SK-N-SH treated with all-trans-retinoic acid at 6 μM for 48 hours (cell line): Measurements from ENCODE around the gene PPP1R14B.

Experiments
- ATAC-seq: fragments of 200-7000 bp; cut with Tn5 transposase; 3 replicates; pipeline ENCODE4 v1.9.1; 2020; ENCODE audit warnings: mild to moderate bottlenecking, moderate library complexity
- ARNTL ChIP-seq: fragments of 450-650 bp; formaldehyde crosslinking; IDR thresholded peaks from 2 replicates; pipeline ENCODE4 v1.5.0; 2020; ENCODE audit warnings: low read depth, mild to moderate bottlenecking, moderate library complexity, borderline replicate concordance
- BACH2 ChIP-seq: fragments of 250-450 bp; sonication (Bioruptor Pico); IDR thresholded peaks from 2 replicates; pipeline ENCODE4 v1.9.0; 2021; ENCODE audit warnings: mild to moderate bottlenecking, borderline replicate concordance
- CSDC2 ChIP-seq: fragments of 250-450 bp; sonication (Bioruptor Pico); IDR thresholded peaks from 2 replicates; pipeline ENCODE4 v1.5.0; 2020; ENCODE audit warnings: mild to moderate bottlenecking, moderate library complexity
- ESRRG ChIP-seq: fragments of 250-450 bp; sonication (Bioruptor Pico); IDR thresholded peaks from 2 replicates; pipeline ENCODE4 v1.6.1; 2021; ENCODE audit warnings: mild to moderate bottlenecking
- GLIS3 ChIP-seq: fragments of 250-450 bp; sonication (Bioruptor Pico); IDR thresholded peaks from 2 replicates; pipeline ENCODE4 v1.5.0; 2020; ENCODE audit warnings: mild to moderate bottlenecking, moderate library complexity
- ISL1 ChIP-seq: fragments of 250-450 bp; sonication (Bioruptor Pico); IDR thresholded peaks from 2 replicates; pipeline ENCODE4 v2.1.2; 2022; ENCODE audit warnings: mild to moderate bottlenecking, moderate library complexity
- PPARA ChIP-seq: fragments of 250-450 bp; sonication (Bioruptor Pico); IDR thresholded peaks from 2 replicates; pipeline ENCODE4 v1.5.0; 2020; ENCODE audit warnings: mild to moderate bottlenecking, borderline replicate concordance
- RARB ChIP-seq: fragments of 250-450 bp; sonication (Bioruptor Pico); IDR thresholded peaks from 2 replicates; pipeline ENCODE4 v1.8.0; 2021; ENCODE audit warnings: mild to moderate bottlenecking, moderate library complexity
- TCF4 ChIP-seq: fragments of 250-450 bp; sonication (Bioruptor Pico); IDR thresholded peaks from 2 replicates; pipeline ENCODE4 v1.8.0; 2021; ENCODE audit warnings: mild to moderate bottlenecking, moderate library complexity, borderline replicate concordance
- ZC3H10 ChIP-seq: fragments of 250-450 bp; sonication (Bioruptor Pico); IDR thresholded peaks from 2 replicates; pipeline ENCODE4 v1.5.1; 2021; ENCODE audit warnings: mild to moderate bottlenecking, moderate library complexity
- ZFP3 ChIP-seq: fragments of 250-450 bp; sonication (Bioruptor Pico); IDR thresholded peaks from 2 replicates; pipeline ENCODE4 v1.5.0; 2020; ENCODE audit warnings: mild to moderate bottlenecking, moderate library complexity
- ZFP30 ChIP-seq: fragments of 450-650 bp; formaldehyde crosslinking; IDR thresholded peaks from 2 replicates; pipeline ENCODE4 v1.5.0; 2022; ENCODE audit warnings: mild to moderate bottlenecking, moderate library complexity
- ZNF565 ChIP-seq: fragments of 450-650 bp; formaldehyde crosslinking; conservative IDR thresholded peaks from 2 replicates; pipeline ENCODE4 v1.5.0; 2020; ENCODE audit warnings: low read depth, mild to moderate bottlenecking, moderate library complexity
- ZNF70 ChIP-seq: fragments of 450-650 bp; formaldehyde crosslinking; IDR thresholded peaks from 2 replicates; pipeline ENCODE4 v1.5.0; 2020; ENCODE audit warnings: mild to moderate bottlenecking, moderate library complexity
- ZNF8 ChIP-seq: fragments of 450-650 bp; formaldehyde crosslinking; IDR thresholded peaks from 2 replicates; pipeline ENCODE4 v1.5.0; 2020; ENCODE audit warnings: mild to moderate bottlenecking, moderate library complexity
- TF ChIP-seq, protein P1 (sequence below): fragments of 250-450 bp; sonication (Bioruptor Pico); IDR thresholded peaks from 2 replicates; pipeline ENCODE4 v1.5.1; 2020; ENCODE audit warnings: low read depth, mild to moderate bottlenecking, moderate library complexity
- TF ChIP-seq, protein P2 (sequence below): fragments of 250-450 bp; sonication (Bioruptor Pico); IDR thresholded peaks from 2 replicates; pipeline ENCODE4 v1.5.0; 2020; ENCODE audit warnings: mild to moderate bottlenecking, moderate library complexity
- TF ChIP-seq, protein P3 (sequence below): fragments of 250-450 bp; sonication (Bioruptor Pico); IDR thresholded peaks from 2 replicates; pipeline ENCODE4 v1.8.0; 2020; ENCODE audit warnings: mild to moderate bottlenecking, moderate library complexity, borderline replicate concordance
- TF ChIP-seq, protein P4 (sequence below): fragments of 250-450 bp; sonication (Bioruptor Pico); IDR thresholded peaks from 2 replicates; pipeline ENCODE4 v1.5.1; 2021; ENCODE audit warnings: mild to moderate bottlenecking, moderate library complexity

Gene PPP1R14B

DNA sequence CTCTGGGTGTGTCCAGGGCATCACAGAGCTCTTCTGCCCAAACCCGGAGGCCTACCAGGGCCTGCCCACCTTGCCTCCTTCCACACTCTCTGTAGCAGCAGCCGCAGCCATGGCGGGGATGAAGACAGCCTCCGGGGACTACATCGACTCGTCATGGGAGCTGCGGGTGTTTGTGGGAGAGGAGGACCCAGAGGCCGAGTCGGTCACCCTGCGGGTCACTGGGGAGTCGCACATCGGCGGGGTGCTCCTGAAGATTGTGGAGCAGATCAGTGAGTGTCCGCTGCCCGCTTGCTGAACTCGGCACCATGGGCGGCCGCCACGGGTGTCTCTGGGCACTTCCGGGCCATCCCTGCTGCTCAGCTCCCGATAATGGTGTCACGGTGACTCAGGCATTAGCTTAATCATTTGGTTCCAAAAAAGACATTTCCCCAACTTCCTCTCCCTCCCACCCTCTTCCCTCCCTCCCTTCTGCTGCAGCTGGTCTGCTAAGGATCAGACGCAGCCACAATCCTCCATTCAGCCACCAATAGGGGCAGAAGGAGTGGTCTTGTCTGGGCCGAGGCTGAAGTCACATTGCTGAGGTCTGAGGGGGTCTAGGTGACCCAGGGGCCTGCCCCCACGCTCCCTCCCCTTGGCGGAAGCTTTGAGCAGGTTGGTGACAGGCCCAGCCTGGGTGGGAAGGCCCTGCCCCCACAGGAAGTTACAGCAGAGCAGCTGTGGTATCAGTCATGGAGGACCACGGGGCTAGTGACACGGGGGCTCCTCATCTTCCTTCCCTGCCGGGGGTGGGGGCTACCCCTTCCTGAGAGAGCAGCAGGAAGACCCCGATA, 39.3 kb downstream of the PPP1R14B start:
- TF ChIP-seq, protein P1, sequence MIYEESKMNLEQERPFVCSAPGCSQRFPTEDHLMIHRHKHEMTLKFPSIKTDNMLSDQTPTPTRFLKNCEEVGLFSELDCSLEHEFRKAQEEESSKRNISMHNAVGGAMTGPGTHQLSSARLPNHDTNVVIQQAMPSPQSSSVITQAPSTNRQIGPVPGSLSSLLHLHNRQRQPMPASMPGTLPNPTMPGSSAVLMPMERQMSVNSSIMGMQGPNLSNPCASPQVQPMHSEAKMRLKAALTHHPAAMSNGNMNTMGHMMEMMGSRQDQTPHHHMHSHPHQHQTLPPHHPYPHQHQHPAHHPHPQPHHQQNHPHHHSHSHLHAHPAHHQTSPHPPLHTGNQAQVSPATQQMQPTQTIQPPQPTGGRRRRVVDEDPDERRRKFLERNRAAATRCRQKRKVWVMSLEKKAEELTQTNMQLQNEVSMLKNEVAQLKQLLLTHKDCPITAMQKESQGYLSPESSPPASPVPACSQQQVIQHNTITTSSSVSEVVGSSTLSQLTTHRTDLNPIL (CRISPR knock-in tag) = no peak
- peak; percentile 29 for ATAC-seq

DNA sequence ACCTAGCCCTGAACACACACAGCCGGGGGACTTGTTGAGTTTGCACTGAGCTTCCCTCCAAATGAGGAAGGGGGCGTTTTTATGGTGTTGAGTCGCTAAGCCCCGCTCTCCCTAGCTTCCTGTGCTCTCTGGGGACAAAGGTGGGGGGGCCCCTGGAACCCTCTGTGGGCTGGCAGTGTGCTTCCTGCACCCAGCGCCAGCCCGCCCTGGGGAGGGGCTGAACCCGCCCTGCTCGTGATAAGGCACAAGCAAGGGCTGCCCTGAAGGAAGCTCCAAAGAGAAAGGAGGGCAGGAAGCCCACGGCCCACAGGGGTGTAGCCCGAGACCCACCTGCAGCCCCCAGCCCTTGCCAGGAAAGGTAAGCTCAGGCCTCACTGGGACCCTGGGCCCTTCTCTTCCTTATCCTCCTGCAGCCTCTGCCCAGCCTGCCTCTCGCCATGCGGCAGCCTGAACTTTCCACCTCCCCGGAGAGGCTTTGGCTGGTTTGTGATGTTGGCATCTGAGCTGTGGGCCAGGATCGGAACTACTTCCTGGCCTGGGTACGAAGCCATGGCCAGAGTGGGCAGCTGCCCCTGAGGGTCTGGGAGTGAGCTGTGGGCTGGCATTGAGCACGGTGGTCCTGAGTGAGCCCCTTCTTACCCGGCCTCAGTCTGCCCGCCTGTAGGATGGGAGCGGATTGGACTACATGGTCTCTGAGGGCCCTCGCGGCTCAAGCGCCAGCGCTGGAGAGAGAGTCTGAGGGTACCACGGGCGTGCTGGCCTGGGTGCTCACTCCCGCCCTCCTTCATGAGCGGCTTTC, 40.1 kb downstream of the PPP1R14B start, which contains the start of gene FERMT3:
FERMT3 (plus strand) TSS at position 265 of the 799 bp plus-strand sequence. CDS start 644 bp downstream, outside the sequence.
- no peak for TF ChIP-seq CSDC2 (CRISPR knock-in tag)
- TF ChIP-seq ZFP30 (CRISPR knock-in tag) = no peak
- TF ChIP-seq ARNTL = no peak
- TF ChIP-seq GLIS3 (CRISPR knock-in tag) = no peak
- TF ChIP-seq ZNF565 (CRISPR knock-in tag) = no peak
- TF ChIP-seq, protein P2, sequence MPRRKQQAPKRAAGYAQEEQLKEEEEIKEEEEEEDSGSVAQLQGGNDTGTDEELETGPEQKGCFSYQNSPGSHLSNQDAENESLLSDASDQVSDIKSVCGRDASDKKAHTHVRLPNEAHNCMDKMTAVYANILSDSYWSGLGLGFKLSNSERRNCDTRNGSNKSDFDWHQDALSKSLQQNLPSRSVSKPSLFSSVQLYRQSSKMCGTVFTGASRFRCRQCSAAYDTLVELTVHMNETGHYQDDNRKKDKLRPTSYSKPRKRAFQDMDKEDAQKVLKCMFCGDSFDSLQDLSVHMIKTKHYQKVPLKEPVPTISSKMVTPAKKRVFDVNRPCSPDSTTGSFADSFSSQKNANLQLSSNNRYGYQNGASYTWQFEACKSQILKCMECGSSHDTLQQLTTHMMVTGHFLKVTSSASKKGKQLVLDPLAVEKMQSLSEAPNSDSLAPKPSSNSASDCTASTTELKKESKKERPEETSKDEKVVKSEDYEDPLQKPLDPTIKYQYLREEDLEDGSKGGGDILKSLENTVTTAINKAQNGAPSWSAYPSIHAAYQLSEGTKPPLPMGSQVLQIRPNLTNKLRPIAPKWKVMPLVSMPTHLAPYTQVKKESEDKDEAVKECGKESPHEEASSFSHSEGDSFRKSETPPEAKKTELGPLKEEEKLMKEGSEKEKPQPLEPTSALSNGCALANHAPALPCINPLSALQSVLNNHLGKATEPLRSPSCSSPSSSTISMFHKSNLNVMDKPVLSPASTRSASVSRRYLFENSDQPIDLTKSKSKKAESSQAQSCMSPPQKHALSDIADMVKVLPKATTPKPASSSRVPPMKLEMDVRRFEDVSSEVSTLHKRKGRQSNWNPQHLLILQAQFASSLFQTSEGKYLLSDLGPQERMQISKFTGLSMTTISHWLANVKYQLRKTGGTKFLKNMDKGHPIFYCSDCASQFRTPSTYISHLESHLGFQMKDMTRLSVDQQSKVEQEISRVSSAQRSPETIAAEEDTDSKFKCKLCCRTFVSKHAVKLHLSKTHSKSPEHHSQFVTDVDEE (CRISPR knock-in tag) = no peak
- TF ChIP-seq BACH2 (CRISPR knock-in tag) = no peak
- no peak for TF ChIP-seq PPARA
- TF ChIP-seq ZNF70 (CRISPR knock-in tag) = no peak
- no peak for TF ChIP-seq ZNF8
- no peak for TF ChIP-seq ZC3H10
- ATAC-seq = no peak

DNA sequence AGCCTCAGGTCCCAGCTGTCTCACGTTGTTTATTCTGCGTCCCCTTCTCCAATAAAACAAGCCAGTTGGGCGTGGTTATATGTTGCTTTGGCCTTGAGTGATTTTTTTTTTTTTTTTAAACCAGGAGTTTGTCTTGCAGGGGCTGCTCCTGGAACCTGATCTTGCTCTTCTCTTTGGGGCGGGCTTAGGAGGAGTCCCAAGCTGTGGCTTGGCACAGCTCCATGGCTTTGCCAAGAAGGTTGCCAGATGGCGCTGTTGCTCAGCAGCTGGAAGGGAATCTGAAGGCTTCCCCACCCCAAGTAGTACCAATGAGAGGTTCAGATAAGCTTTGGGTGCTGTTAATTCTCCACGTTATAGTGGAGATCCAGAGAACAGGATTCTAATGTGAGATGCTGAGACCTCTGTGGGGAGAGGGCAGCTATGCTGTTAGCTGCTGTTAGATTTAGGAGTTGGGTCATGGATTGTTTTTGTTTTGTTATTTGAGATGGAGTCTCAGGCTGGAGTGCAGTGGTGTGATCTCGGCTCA, 42.2 kb downstream of the PPP1R14B start:
- ATAC-seq = peak; percentile 82
- TF ChIP-seq ZNF70 (CRISPR knock-in tag) = no peak
- no peak for TF ChIP-seq ZC3H10
- TF ChIP-seq, protein P1 (CRISPR knock-in tag) = no peak
- no peak for TF ChIP-seq RARB (CRISPR knock-in tag)

DNA sequence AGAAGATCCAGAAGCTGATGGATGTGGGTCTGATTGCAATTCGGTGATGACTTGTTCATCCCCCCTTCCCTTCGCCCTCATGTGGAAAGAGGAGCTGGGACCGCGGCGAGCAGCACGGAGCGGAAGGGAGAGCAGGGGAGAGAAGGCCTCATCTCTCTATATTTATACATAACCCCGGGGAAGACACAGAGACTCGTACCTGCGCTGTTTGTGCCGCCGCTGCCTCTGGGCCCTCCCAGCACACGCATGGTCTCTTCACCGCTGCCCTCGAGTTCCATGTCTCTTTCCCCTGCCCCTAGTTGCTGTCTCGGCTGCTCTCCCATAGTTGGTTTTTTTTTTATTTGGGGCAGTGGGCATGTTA, 42.7 kb downstream of the PPP1R14B start:
- ATAC-seq = no peak

DNA sequence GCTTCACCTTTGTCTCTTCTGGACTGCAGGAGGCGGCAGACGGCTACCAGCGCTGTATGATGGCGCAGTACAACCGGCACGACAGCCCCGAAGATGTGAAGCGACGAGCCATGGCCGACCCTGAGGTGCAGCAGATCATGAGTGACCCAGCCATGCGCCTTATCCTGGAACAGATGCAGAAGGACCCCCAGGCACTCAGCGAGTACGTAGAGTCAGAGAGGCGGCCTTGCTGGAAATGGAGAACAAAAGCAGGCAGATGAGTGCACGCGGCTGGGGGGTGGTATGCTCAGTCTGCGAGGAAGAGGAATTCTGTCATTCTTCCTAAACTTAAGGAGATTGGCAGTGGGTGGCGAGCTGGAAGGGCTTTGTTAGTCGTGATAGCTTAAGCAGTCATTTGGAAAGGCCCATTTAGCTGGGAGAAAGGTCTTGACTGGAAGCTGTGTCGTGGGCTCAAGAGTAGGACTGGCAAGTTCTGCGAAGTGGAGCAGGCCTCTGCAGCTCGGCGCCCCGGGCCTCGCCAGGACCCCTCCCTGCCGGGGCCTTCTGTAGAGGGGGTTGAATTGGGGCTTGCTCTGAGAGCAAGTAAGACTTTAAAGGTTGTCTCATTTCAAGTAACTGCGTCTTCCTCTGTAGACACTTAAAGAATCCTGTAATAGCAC, 43.2 kb downstream of the PPP1R14B start:
- no peak for ATAC-seq
- TF ChIP-seq ESRRG (CRISPR knock-in tag) (no peak), ZFP3 (CRISPR knock-in tag) (no peak), ISL1 (CRISPR knock-in tag) (no peak), RARB (CRISPR knock-in tag) (no peak), ZNF8 (no peak), ARNTL (no peak), TCF4 (CRISPR knock-in tag) (no peak)
- TF ChIP-seq, protein P3, sequence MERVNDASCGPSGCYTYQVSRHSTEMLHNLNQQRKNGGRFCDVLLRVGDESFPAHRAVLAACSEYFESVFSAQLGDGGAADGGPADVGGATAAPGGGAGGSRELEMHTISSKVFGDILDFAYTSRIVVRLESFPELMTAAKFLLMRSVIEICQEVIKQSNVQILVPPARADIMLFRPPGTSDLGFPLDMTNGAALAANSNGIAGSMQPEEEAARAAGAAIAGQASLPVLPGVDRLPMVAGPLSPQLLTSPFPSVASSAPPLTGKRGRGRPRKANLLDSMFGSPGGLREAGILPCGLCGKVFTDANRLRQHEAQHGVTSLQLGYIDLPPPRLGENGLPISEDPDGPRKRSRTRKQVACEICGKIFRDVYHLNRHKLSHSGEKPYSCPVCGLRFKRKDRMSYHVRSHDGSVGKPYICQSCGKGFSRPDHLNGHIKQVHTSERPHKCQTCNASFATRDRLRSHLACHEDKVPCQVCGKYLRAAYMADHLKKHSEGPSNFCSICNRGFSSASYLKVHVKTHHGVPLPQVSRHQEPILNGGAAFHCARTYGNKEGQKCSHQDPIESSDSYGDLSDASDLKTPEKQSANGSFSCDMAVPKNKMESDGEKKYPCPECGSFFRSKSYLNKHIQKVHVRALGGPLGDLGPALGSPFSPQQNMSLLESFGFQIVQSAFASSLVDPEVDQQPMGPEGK (CRISPR knock-in tag) = no peak
- TF ChIP-seq, protein P4, sequence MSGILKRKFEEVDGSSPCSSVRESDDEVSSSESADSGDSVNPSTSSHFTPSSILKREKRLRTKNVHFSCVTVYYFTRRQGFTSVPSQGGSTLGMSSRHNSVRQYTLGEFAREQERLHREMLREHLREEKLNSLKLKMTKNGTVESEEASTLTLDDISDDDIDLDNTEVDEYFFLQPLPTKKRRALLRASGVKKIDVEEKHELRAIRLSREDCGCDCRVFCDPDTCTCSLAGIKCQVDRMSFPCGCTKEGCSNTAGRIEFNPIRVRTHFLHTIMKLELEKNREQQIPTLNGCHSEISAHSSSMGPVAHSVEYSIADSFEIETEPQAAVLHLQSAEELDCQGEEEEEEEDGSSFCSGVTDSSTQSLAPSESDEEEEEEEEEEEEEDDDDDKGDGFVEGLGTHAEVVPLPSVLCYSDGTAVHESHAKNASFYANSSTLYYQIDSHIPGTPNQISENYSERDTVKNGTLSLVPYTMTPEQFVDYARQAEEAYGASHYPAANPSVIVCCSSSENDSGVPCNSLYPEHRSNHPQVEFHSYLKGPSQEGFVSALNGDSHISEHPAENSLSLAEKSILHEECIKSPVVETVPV (CRISPR knock-in tag) = no peak
- TF ChIP-seq, protein P2 (CRISPR knock-in tag) = no peak

More for the DNA sequence above, 42.7 kb downstream of the PPP1R14B start:
- TF ChIP-seq ESRRG (CRISPR knock-in tag) (no peak), PPARA (no peak), ZC3H10 (no peak), ZFP30 (CRISPR knock-in tag) (no peak), TCF4 (CRISPR knock-in tag) (no peak)
